ENCODE measurements around the gene GGA3.
"Not testable (repeated sequence)": the region's sequence is repeated elsewhere in the genome, so short reads cannot be mapped to it uniquely, and the experiment has no call there.

The GGA3 gene

DNA sequence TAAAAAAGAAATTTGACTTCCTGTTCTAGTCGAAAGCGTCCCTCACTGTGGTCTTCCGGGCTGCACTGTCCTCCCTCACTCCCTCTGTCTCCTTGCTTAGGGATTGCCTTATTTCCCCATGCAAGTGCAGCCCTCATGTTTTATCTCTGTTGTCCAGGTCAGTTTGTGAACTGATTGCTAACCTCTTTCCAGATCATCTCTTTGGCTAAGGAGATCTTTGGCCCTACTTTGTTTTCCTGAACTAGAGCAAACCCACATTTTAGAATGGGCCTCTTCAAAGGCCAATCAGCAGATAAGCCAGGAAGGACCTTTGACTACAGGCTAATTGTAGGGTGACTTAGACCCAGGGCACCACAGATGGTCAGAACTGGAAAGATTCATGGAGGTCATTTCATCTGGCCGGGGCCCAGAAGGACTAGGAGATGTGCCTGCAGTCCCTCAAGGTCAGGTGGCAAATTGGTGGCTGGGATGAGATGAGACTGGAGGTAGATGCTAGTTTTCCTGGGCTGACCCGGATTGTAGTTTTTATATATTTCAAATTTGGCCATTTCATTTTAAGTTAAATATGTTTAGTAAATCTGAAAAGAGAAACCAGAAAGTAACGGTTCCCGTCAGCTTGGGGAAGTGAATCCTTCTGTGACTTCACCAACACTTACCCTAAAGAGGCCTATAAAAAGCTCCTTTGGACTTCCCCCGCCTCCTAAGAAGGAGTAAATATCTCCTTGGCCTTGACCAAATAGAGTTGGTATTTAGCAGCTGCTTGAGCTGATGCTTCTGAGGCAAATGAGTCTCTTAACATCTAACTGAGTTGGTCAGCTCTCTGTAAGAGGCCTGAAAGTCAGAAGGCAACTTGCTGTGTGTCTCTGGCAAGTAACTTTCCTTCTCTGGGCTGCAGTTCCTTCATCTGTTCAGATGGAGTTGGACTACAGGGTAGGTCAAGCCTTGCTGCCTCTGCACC is 34.1 kb upstream of the GGA3 start:
- peaks cover 4% of the 10 kb centered on the region for H3K4me1 ChIP-seq (ENCODE audit: insufficient read depth, low read length)
- H3K27ac ChIP-seq (ENCODE audit: low read length), result no peak overlapping the region
- H3K4me2 ChIP-seq (ENCODE audit: insufficient read depth, low read length), result no peak overlapping the region
- no peaks in the 10 kb centered on the region for H4K20me1 ChIP-seq (ENCODE audit: insufficient read depth, low read length)
- TF ChIP-seq, protein P1, sequence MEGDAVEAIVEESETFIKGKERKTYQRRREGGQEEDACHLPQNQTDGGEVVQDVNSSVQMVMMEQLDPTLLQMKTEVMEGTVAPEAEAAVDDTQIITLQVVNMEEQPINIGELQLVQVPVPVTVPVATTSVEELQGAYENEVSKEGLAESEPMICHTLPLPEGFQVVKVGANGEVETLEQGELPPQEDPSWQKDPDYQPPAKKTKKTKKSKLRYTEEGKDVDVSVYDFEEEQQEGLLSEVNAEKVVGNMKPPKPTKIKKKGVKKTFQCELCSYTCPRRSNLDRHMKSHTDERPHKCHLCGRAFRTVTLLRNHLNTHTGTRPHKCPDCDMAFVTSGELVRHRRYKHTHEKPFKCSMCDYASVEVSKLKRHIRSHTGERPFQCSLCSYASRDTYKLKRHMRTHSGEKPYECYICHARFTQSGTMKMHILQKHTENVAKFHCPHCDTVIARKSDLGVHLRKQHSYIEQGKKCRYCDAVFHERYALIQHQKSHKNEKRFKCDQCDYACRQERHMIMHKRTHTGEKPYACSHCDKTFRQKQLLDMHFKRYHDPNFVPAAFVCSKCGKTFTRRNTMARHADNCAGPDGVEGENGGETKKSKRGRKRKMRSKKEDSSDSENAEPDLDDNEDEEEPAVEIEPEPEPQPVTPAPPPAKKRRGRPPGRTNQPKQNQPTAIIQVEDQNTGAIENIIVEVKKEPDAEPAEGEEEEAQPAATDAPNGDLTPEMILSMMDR (IDR thresholded peaks at IDR 0.05; ENCODE audit: borderline replicate concordance, extremely low read depth, low read length, poor library complexity, severe bottlenecking), result no peak
- TF ChIP-seq EZH2 (IDR thresholded peaks at IDR 0.05; ENCODE audit: borderline replicate concordance, low read depth, low read length, severe bottlenecking), result no peak
- no peaks in the 10 kb centered on the region for H3K27me3 ChIP-seq (ENCODE audit: insufficient read depth, low read length, poor library complexity)
- H3K79me2 ChIP-seq (ENCODE audit: insufficient read depth, low read length), result no peaks in the 10 kb centered on the region
- H3K36me3 ChIP-seq (ENCODE audit: insufficient read depth, low read length), result no peaks in the 10 kb centered on the region
- DNase-seq (no peak), ATAC-seq (ENCODE audit: insufficient read depth, low read depth) (no peak)
- H3K4me3 ChIP-seq (ENCODE audit: low read depth in 1 of 2, low read length in 2 of 2), result no peak overlapping the region
- no peak overlapping the region for H3K9ac ChIP-seq (ENCODE audit: low read depth, low read length)
- no peak overlapping the region for H2AFZ ChIP-seq (ENCODE audit: low read depth, low read length)
- H3K9me3 ChIP-seq (ENCODE audit: insufficient read depth, low read length, severe bottlenecking), result no peaks in the 10 kb centered on the region

DNA sequence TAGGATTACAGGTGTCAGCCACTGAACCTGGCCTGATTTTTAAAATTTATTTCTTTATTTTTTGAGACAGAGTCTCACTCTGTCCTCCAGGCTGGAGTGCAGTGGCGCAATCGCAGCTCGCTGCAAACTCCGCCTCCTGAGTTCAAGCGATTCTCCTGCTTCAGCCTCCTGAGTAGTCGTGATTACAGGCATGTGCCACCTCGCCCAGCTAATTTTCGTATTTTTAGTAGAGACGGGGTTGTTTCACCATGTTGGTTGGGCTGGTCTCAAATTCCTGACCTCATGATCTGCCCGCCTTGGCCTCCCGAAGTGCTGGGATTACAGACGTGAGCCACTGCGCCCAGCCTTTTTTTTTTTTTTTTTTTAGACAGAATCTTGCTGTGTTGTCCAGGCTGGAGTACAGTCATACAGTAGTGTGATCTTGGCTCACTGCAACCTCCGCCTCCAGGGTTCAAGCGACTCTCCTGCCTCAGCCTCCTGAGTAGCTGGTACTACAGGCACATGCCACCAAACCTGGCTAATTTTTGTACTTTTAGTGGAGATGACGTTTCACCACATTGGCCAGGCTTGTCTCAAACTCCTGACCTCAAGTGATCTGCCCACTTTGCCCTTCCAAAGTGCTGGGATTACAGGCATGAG is 31.5 kb upstream of the GGA3 start:
- peaks cover 12% of the 10 kb centered on the region for H3K79me2 ChIP-seq (ENCODE audit: insufficient read depth, low read length)
- not testable (repeated sequence) for H3K4me3 ChIP-seq (ENCODE audit: low read depth in 1 of 2, low read length in 2 of 2); H2AFZ ChIP-seq (ENCODE audit: low read depth, low read length); H3K4me2 ChIP-seq (ENCODE audit: insufficient read depth, low read length); H3K9ac ChIP-seq (ENCODE audit: low read depth, low read length); H3K36me3 ChIP-seq (ENCODE audit: insufficient read depth, low read length); H3K27me3 ChIP-seq (ENCODE audit: insufficient read depth, low read length, poor library complexity); H4K20me1 ChIP-seq (ENCODE audit: insufficient read depth, low read length); H3K27ac ChIP-seq (ENCODE audit: low read length); H3K9me3 ChIP-seq (ENCODE audit: insufficient read depth, low read length, severe bottlenecking); ATAC-seq (ENCODE audit: insufficient read depth, low read depth); DNase-seq
- H3K4me1 ChIP-seq (ENCODE audit: insufficient read depth, low read length), result peaks cover 14% of the 10 kb centered on the region

DNA sequence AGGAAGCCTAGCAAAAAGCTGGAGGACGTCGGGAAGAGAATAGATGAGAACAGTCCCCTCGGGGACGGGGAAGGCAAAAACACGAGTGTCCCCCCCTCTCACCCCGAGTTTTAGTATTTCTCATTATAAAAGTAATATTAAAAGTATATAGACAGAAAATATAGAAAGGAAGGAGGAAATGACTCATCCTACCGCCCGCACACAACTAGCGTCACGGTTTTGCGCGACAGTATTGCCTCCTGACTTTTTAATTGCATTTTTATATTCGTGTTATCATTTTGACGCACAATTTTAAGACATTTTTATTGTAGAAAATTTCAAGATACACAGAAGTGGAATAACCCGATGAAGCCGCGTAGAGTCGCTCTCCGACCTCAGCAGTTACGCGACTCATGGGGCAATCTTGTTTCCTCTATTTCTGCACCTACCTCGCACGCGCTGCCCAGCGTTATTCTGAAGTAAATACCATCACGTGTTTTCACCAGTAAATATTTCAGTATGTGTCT is 28.5 kb upstream of the GGA3 start:
- no peak for ATAC-seq (ENCODE audit: insufficient read depth, low read depth)

More for the DNA sequence above, 28.5 kb upstream of the GGA3 start:
- Histone ChIP-seq H3K36me3 (ENCODE audit: insufficient read depth, low read length) (peaks cover 26% of the 10 kb centered on the region), H3K9ac (ENCODE audit: low read depth, low read length) (peak overlapping the region; percentile 66), H3K4me1 (ENCODE audit: insufficient read depth, low read length) (peaks cover 24% of the 10 kb centered on the region), H2AFZ (ENCODE audit: low read depth, low read length) (peak overlapping the region; percentile 87), H3K27ac (ENCODE audit: low read length) (peak overlapping the region; percentile 91), H3K79me2 (ENCODE audit: insufficient read depth, low read length) (peaks cover 34% of the 10 kb centered on the region), H4K20me1 (ENCODE audit: insufficient read depth, low read length) (no peaks in the 10 kb centered on the region; the same call in 1 of the 2 replicates), H3K9me3 (ENCODE audit: insufficient read depth, low read length, severe bottlenecking) (no peaks in the 10 kb centered on the region), H3K4me2 (ENCODE audit: insufficient read depth, low read length) (peak overlapping the region; percentile 90), H3K4me3 (ENCODE audit: low read depth in 1 of 2, low read length in 2 of 2) (peak overlapping the region; percentile 32 to 88; a peak in 3 of 4 replicates), H3K27me3 (ENCODE audit: insufficient read depth, low read length, poor library complexity) (no peaks in the 10 kb centered on the region)
- peak; percentile 63 for DNase-seq
- TF ChIP-seq, protein P1 (IDR thresholded peaks at IDR 0.05; ENCODE audit: borderline replicate concordance, extremely low read depth, low read length, poor library complexity, severe bottlenecking), result peak; percentile 53
- TF ChIP-seq EZH2 (IDR thresholded peaks at IDR 0.05; ENCODE audit: borderline replicate concordance, low read depth, low read length, severe bottlenecking), result no peak
